GM12891 (cell line): ENCODE measurements around the gene SCG5.

Experiments
- DNase-seq: peaks from one replicate; pipeline ENCODE4 v3.0.0; 2011; ENCODE audit warnings: low spot score; ENCODE audit not compliant: insufficient read length
- FAIRE-seq: peaks from 2 replicates; lab custom pipeline; 2011; peaks lifted over from hg19 to GRCh38; lab: Jason Lieb, UNC
- PAX5 ChIP-seq: IDR thresholded peaks from 2 replicates; pipeline ENCODE4 v1.6.1; 2011; ENCODE audit warnings: low read length, moderate library complexity, mild to moderate bottlenecking; ENCODE audit not compliant: insufficient read depth, severe bottlenecking
- POLR2A ChIP-seq: IDR thresholded peaks from 2 replicates; pipeline ENCODE4 v1.6.1; 2011; ENCODE audit warnings: low read depth, low read length, control low read depth
- POLR2AphosphoS5 ChIP-seq: IDR thresholded peaks from 2 replicates; pipeline ENCODE4 v1.6.1; 2011; ENCODE audit warnings: low read depth, low read length, control low read depth
- POU2F2 ChIP-seq: IDR thresholded peaks from 2 replicates; pipeline ENCODE4 v1.6.1; 2011; ENCODE audit warnings: low read depth, mild to moderate bottlenecking, control low read depth, low read length, moderate library complexity
- SPI1 ChIP-seq: IDR thresholded peaks from 2 replicates; pipeline ENCODE4 v1.6.1; 2011; ENCODE audit warnings: low read depth, low read length, control low read depth
- TAF1 ChIP-seq: IDR thresholded peaks from 2 replicates; pipeline ENCODE4 v1.6.1; 2011; ENCODE audit warnings: low read depth, low read length, control low read depth

Gene SCG5

DNA sequence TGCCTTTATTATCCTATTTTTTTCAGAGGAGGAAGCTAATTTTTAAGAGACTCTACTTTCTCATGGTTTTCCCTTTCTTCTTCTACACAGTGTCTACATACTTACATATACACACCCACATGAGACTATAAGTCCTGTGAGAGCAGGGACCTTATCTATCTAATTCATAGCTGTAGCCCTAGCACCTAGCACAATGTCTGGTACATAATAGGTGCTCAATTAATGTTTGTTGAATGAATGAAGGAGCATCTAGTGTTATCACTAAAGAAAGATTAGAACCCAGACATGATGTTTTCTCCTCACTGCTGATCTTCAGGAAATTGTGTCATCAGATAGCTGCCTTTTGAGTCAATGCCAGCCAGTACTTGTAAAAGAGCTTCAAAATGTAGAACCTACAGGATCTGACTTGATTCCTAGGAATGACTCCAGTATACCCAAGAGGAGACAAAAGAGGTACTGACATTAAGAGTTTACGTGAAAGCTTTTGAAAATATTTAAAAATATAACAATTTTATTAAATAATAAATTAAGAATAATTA is 2.5 kb downstream of the SCG5 start:
- TF ChIP-seq POU2F2 (no peak), PAX5 (no peak), SPI1 (no peak)
- DNase-seq (no peak), FAIRE-seq (no peak)

DNA sequence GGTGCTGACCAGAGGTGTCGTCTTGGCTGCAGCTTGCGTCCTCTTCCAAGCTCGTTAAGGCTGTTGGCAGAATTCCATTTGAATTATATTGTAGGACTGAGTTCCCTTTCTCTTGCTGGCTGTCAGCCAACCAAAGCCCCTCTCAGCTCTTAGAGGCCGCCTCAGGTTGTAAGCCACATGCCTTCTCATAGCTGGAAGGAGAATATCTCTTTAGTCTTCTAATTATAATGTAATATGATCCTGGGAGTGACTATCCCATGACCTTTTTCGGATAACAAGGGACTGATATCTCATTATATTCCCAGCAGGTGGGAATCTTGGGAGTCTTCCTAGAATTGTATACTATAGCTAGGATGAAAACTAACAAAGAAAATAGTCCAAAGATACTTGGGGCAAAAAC is 4.8 kb downstream of the SCG5 start:
- DNase-seq (no peak), FAIRE-seq (no peak)
- TF ChIP-seq POU2F2, result no peak
- no peak for TF ChIP-seq PAX5
- no peak for TF ChIP-seq SPI1
- TF ChIP-seq TAF1, result no peak
- TF ChIP-seq POLR2A, result no peak
- TF ChIP-seq POLR2AphosphoS5, result no peak

DNA sequence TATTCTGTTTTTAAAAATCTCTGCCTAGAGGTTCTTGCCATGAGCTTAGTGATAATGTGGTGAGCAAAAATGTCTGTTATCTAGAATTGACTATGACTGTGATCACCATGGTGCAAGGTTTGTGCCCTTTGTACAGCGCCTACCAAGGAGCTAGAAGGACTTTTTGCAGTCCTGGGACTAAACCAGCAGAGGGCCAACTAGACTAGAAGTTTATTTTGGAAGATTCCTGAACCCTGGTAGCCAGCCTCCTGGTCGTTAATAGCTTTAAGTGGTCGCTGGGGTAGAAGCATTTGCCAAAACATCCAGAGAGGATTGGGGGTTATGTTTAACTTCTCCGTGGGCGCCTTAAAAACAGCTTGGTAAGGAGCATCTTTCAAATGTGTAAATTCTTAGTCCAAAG is 7.8 kb downstream of the SCG5 start:
- FAIRE-seq (no peak), DNase-seq (no peak)
- no peak for TF ChIP-seq TAF1
- no peak for TF ChIP-seq SPI1
- TF ChIP-seq POLR2A, result no peak
- no peak for TF ChIP-seq POU2F2
- TF ChIP-seq POLR2AphosphoS5, result no peak
- TF ChIP-seq PAX5, result no peak

DNA sequence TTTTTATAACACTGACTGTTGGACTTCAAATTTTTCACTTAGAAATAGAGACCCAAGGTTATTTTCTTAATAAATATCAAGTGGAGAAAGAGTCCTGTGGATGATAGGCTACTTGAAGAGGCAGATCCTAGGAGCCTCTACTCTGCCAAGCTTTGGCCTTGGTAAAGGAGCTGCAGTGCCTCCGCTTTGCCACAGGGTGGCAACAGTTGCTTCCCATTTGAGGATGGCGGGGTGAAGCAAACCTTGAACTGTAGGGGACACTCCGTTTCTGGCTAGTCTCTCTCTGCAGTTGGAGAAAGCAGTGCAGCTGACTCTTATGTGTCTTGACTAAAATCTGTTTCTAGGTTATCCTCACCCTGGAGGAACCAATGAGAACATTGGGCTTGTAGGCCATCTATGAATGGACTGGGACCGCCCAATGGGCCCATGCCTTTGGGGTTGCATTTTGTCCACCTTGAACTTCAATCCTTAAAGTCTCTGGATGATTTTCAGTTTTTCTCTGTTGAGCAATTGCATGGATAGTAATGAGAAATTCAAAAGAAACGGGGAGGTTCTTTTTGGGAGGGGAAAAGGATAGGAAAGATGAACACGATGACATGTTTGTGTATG is 9.8 kb downstream of the SCG5 start:
- FAIRE-seq (peak; percentile 45), DNase-seq (peak; percentile 58)
- TF ChIP-seq POLR2A (no peak), POLR2AphosphoS5 (no peak), TAF1 (no peak), POU2F2 (no peak), SPI1 (no peak), PAX5 (no peak)

DNA sequence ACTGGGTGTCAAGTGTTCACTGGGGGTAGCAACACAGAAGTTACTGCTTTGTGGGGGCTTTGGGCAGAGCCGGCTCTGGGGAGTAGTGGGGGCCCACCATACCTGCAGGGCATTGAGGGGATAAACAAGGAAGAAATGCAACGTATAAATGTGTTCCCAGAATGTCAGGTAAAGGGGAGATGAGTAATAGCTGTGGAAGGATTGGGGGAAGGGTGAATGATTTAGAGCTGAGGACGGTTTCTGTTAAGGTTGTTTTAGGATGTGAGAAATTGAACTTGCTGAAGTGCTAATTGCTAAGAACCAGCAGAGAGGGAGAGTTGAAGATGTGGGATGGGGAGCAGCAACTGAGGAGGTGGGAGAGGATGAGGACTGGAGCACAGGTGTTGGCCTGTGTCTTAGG is 10.7 kb downstream of the SCG5 start:
- no peak for FAIRE-seq
- no peak for DNase-seq
- no peak for TF ChIP-seq POLR2A
- TF ChIP-seq PAX5, result no peak
- TF ChIP-seq POU2F2, result no peak
- no peak for TF ChIP-seq TAF1
- no peak for TF ChIP-seq POLR2AphosphoS5
- TF ChIP-seq SPI1, result no peak

DNA sequence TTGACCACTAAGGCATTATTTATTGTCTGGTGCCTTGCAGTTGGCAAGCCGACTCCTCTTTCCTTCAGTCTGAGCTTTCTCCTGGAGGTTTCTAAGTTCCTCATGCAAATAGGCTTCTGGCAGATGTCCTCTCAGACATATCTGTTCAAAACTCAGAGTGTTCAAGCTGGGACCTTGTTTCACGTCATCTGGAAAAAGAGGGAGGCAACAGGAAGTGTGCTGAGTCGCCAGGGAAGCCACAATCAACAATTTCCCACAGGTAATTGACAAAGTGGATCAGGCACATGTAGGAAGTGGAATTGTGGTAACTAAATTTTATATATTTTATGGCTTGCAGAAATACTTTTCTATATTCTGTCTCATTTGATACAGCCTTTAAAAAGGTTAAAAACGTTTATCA is 14.6 kb downstream of the SCG5 start:
- TF ChIP-seq TAF1 (no peak), POU2F2 (no peak), SPI1 (no peak), POLR2AphosphoS5 (no peak), POLR2A (no peak), PAX5 (no peak)
- FAIRE-seq, result no peak
- DNase-seq, result no peak

DNA sequence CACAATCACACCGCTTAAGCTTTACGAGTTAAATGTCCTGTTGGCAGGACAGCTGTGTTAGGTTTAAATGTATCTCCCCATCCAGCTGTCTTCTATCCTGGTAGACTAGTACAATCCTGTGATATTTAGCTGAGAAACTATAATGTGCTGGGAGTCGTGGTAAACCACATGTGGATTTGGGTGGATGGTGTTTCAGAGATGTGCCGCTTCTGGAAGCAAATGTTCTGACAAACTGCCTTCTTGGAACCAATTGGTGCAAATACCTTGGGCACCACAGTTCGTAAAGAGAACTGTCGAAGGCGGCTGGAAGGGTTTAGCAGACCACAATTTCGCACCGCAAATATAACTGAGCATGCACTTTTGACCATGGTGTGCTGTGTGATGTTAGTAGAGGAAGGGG is 15.0 kb downstream of the SCG5 start:
- DNase-seq, result no peak
- TF ChIP-seq TAF1, result no peak
- no peak for TF ChIP-seq POLR2AphosphoS5
- no peak for FAIRE-seq

DNA sequence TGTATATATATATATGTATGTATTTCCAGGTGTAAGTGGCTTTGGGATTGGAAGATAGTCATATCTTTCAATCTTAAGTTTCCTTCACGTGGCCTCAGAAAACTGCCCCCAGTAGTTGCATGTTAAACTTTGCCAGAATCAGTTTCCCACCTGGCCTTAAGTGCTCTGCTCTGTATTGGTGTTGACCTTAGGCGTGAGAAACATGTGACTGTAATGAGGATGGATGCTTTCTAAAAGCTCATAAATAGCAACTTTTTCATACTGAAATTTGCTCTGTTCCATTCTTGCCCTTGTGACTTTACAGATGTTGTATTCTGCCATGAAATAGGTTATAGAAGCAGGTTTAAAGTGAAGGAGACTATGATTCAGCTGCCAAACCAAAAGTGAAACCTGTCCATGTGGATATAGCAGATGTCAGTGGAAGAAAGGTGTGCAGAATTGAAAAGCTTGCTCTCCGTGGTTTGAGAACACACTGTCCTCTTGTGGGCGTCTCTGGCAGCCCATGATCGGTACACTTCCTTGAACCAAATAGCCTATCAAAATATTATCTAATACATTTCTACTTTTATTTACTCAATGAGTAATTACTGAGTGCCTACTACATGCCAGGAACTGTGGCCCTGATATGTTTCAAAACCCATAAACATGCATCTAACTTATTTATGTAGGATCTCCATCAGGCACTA is 15.8 kb downstream of the SCG5 start:
- no peak for TF ChIP-seq SPI1
- TF ChIP-seq POU2F2, result no peak
- no peak for TF ChIP-seq POLR2A
- no peak for TF ChIP-seq TAF1
- TF ChIP-seq PAX5, result no peak
- TF ChIP-seq POLR2AphosphoS5, result no peak
- DNase-seq, result no peak
- FAIRE-seq, result no peak

DNA sequence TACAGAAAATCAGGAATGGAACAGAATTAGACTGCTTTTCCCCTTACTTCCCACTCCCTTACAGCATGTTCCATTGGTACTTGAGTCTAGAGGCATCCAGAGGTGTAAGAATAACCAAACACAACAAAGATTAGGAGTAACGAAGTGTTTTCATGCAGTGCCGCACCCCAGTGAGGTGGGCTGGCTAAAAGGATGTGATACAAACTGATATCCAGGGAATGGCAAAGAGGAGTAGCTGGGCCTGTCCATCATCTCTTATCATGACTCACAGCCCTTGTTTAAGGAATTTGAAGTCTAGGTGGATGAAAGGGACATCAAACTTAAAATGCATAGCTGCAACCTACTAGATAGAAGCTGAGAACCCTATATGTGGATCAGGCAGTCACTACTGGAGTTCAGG is 16.4 kb downstream of the SCG5 start:
- FAIRE-seq (no peak), DNase-seq (no peak)

More for the DNA sequence above, 16.4 kb downstream of the SCG5 start:
- no peak for TF ChIP-seq POU2F2
- no peak for TF ChIP-seq SPI1
- TF ChIP-seq POLR2AphosphoS5, result no peak
- no peak for TF ChIP-seq TAF1
- no peak for TF ChIP-seq POLR2A
- TF ChIP-seq PAX5, result no peak
